ENCODE measurements around the gene SFXN1.

Gene SFXN1

DNA sequence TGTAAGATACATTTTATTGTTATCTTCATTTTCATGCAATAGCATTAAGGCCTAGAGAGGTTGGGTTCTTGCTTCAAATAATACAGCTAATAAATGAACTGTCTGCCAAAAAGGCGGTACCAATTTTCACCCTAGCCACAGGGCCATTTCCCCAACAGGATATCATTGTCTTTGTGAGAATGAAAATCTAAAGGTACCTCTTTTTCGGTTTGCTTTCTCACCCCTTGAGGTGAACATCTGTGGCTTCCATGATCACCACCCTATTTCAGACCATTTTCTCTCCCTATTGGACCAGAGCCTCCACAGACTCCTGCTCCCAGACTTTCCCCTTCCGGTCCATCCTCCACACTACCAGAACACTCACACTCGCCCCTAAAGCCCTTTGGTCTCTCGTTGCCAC is 60.2 kb downstream of the SFXN1 start:
- DNase-seq (ENCODE audit: low spot score): no peak
- TF ChIP-seq, protein P1, sequence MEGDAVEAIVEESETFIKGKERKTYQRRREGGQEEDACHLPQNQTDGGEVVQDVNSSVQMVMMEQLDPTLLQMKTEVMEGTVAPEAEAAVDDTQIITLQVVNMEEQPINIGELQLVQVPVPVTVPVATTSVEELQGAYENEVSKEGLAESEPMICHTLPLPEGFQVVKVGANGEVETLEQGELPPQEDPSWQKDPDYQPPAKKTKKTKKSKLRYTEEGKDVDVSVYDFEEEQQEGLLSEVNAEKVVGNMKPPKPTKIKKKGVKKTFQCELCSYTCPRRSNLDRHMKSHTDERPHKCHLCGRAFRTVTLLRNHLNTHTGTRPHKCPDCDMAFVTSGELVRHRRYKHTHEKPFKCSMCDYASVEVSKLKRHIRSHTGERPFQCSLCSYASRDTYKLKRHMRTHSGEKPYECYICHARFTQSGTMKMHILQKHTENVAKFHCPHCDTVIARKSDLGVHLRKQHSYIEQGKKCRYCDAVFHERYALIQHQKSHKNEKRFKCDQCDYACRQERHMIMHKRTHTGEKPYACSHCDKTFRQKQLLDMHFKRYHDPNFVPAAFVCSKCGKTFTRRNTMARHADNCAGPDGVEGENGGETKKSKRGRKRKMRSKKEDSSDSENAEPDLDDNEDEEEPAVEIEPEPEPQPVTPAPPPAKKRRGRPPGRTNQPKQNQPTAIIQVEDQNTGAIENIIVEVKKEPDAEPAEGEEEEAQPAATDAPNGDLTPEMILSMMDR (conservative IDR thresholded peaks at IDR 0.05; ENCODE audit: low read depth): no peak
- POLR2A ChIA-PET (ENCODE audit: low non-redundant PET): no interaction called here

DNA sequence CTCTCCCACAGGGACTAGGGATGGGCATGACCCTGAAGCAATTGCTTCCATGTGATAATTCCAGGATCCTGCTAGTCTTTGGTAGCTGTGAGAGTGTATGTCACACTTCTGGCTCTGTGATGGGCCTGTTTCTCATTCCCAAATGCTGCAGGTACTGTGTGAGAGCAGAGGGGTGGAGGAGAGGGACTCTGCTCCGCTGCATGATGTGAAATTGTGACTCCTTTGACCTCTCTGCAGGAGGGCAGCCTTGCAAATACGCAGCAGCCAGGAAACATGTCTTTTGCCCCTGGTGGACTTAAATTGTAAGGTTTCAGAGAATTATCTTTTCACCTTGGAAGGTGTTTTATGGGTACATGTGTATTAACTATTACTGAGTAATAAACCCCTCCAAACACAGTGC is 61.6 kb downstream of the SFXN1 start:
- ChIA-PET CTCF (interaction anchor here (0.9 kb wide), 1 partner anchor 232 kb away, joined by 3 read pairs; no protein-coding TSS in a partner anchor), POLR2A (ENCODE audit: low non-redundant PET) (no interaction called here)
- DNase-seq (ENCODE audit: low spot score): no peak
- TF ChIP-seq, protein P1 (conservative IDR thresholded peaks at IDR 0.05; ENCODE audit: low read depth): no peak
- H3K27ac ChIP-seq: no peak overlapping the region

More for the DNA sequence above, 60.2 kb downstream of the SFXN1 start:
- CTCF ChIA-PET: interaction anchor here (1.2 kb wide), 1 partner anchor 180 kb away, joined by 4 read pairs; no protein-coding TSS in a partner anchor
- no peak overlapping the region for H3K27ac ChIP-seq

DNA sequence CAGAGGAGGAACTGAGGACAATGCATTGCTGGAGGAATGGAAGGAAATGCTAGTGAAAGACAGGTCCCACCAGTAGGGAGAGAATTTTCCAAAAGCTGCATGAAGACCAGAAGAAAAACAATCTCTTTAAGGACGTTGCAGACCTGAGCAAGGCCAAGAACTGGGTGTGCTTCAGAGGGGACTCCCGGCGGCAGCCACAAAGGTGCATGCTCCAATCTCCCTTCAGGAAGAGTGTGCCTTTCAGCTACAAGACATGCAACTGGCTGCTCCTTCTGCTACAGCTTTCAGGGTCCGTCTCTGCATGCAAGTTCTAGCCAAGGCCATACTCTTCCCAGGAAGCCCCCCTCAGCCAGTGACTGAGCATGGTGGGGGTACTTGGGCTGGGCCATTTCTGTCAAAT is 62.9 kb downstream of the SFXN1 start:
- POLR2A ChIA-PET (ENCODE audit: low non-redundant PET): no interaction called here
- no peak overlapping the region for H3K27ac ChIP-seq
- TF ChIP-seq, protein P1 (conservative IDR thresholded peaks at IDR 0.05; ENCODE audit: low read depth): no peak
- CTCF ChIA-PET: no interaction called here
- DNase-seq (ENCODE audit: low spot score): no peak

DNA sequence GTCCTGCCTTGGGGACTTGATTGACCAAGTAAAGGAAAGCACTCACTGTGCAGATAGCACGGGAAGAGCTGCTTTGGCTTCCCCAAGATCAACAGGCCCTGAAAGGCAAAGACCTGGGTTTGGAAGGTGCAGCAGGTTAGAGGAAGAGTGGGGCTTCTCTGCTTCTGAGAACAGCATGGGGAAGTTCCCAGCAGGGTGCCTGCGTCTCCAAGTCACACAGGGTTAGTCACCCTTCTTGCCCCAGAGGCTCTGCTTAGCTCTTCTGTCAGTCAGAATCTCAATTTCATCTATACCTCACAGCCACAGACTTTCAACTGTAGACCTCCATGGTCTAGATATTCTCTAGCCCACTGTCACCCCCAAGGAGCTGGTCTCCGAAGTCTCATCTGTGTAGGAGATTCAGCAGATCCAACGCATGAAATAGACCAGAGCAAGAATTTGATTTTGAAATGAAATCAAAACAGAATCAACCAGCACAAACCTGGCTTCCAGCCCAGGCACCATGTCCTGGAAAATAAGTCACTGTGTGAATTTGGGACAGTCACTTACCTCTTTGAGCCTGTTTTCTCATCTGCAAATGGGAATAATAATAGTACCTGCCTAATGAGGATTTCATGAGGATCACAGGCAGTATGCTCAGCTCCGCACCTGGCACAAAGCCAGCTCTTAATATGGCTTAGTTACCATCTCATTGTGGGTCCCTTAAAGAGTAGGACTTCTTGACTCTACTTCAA is 64.0 kb downstream of the SFXN1 start:
- CTCF ChIA-PET: interaction anchor here (1.7 kb wide), 1 partner anchor 8 kb away, joined by 6 read pairs; no protein-coding TSS in a partner anchor
- POLR2A ChIA-PET (ENCODE audit: low non-redundant PET): no interaction called here
- DNase-seq (ENCODE audit: low spot score): no peak

DNA sequence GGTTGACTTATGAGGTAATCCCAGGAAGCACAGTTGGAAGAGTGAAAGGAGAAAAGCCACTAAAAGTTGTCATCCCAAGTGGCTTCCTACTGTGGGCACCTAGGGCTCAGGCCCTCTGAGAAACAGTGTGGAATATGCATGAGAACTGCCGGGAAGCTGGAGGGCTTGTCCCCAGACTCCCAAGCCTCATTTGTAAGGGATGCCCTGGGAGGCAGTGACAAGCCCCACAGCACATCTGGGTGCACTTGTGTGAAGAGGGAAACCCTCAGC is 64.5 kb downstream of the SFXN1 start:
- CTCF ChIA-PET: interaction anchor here (1.7 kb wide), 1 partner anchor 9 kb away, joined by 6 read pairs; no protein-coding TSS in a partner anchor

More for the DNA sequence above, 64.0 kb downstream of the SFXN1 start:
- no peak overlapping the region for H3K27ac ChIP-seq
- TF ChIP-seq, protein P1 (conservative IDR thresholded peaks at IDR 0.05; ENCODE audit: low read depth): no peak

DNA sequence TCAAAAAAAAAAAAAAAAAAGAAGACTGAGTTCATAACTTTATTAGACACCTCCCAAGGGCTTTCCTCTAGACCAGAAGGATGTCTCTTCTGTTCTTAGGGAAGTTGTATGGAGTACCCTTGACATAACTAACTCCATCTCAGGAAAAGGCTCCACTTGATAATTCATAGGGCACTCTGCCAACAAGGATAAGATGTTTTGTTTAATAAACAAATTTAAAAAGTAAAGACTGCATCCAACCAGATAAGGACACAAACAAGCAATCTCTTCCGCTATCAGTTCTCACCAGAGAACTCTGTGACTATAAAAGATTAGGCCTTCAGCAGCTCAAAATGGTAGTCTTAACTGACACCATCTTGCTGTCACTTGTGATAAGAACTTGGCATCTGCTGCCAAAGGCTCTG is 65.8 kb downstream of the SFXN1 start:
- TF ChIP-seq, protein P1 (conservative IDR thresholded peaks at IDR 0.05; ENCODE audit: low read depth): no peak
- DNase-seq (ENCODE audit: low spot score): no peak
- no peak overlapping the region for H3K27ac ChIP-seq
- ChIA-PET POLR2A (ENCODE audit: low non-redundant PET) (no interaction called here), CTCF (interaction anchor here (0.6 kb wide), 1 partner anchor 1422 kb away, joined by 7 read pairs; no protein-coding TSS in a partner anchor)

More for the DNA sequence above, 64.5 kb downstream of the SFXN1 start:
- DNase-seq (ENCODE audit: low spot score): no peak
- no peak overlapping the region for H3K27ac ChIP-seq
- POLR2A ChIA-PET (ENCODE audit: low non-redundant PET): no interaction called here
- TF ChIP-seq, protein P1 (conservative IDR thresholded peaks at IDR 0.05; ENCODE audit: low read depth): no peak

Measured in RWPE1 (cell line).